ENCODE results near the gene ABCA2. TPM values are rescaled to one million over a fixed set of nuclear protein-coding genes. Genes with fewer than 3 reads are reported as not detected.

ABCA2 gene
- total and polyA plus RNA-seq, 2 experiments from 2014 or later, result 7.0 to 16.0 TPM

DNA sequence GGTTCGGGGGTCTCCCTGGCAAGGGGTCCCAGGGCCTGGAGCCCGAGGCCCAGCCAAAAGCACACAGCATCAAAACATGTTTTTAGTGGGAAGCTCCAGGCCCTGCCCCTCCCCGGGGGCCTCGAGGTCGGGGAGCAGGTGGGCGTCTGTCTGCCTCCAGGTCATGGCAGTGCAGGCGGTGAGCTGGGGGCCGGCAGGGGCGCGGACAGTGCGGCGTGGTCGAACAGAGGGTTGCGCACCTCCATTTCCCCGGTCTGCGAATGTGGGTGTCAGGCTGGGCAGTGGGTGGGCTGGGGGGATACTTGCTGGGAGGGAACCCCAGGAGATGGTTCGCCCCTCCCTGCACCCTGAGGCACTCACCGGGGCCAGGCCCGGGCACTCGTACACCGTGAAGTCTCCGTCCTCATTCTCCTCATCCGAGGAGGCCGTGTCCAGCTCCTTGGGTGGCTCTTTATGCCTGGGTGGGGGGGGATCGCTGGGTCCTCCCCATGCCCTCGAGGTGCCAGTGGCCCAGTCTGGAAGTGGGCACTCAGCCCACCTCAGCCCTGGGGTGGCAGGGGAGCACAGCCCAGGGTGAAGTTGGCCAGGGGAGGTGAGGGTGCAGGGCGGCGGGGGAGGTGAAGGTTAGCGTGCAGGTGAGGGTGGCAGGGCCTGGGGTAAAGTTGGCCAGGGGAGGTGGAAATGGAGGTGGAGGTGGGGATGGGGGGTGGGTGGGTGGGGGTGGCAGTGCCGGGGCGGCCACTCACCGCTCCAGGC, 11.8 kb upstream of the ABCA2 start:
- Histone ChIP-seq H4K20me1 (replicated peaks; ENCODE audit: insufficient read depth) (no peaks in the 10 kb centered on the region; the same call in 1 of the 2 replicates), H3K27me3 (ENCODE audit: insufficient read depth) (peaks cover 6% of the 10 kb centered on the region), H3K9me2 (ENCODE audit: insufficient read depth) (no peaks in the 10 kb centered on the region), H3K4me1 (ENCODE audit: insufficient read depth) (peaks cover 2% of the 10 kb centered on the region; the same call in 1 of the 2 replicates), H3K27ac (ENCODE audit: low read depth) (no peak overlapping the region), H3K36me3 (ENCODE audit: insufficient read depth) (no peaks in the 10 kb centered on the region), H3K4me2 (no peak overlapping the region), H2AFZ (no peak overlapping the region), H3K79me2 (replicated peaks; ENCODE audit: insufficient read depth) (peaks cover 4% of the 10 kb centered on the region; the same call in 1 of the 2 replicates), H3F3A (replicated peaks; ENCODE audit: low read depth) (no peaks in the 10 kb centered on the region), H3K4me3 (no peak overlapping the region)
- ATAC-seq, result no peak
- Mint-ChIP-seq H3K9me3 (no peaks in the 10 kb centered on the region), H3K36me3 (ENCODE audit: low read depth) (no peaks in the 10 kb centered on the region; the same call in 2 of the 3 replicates), H3K4me1 (peaks cover 2% of the 10 kb centered on the region; the same call in 1 of the 3 replicates), H3K27me3 (ENCODE audit: insufficient read depth, low read depth, poor library complexity) (peaks cover 8% of the 10 kb centered on the region), H3K4me3 (no peak overlapping the region), H3K27ac (no peak overlapping the region)
- DNase-seq (ENCODE audit: low spot score), result no peak
- TF ChIP-seq ZNF462 (CRISPR knock-in tag; IDR thresholded peaks at IDR 0.05), result no peak
- TF ChIP-seq CREB1 (CRISPR knock-in tag; IDR thresholded peaks at IDR 0.05; ENCODE audit: low read depth), result no peak
- no peak for TF ChIP-seq ZNF331 (CRISPR knock-in tag; IDR thresholded peaks at IDR 0.05; ENCODE audit: low read depth)
- no peak for TF ChIP-seq EZH2phosphoT487 (IDR thresholded peaks at IDR 0.05; ENCODE audit: unreplicated experiment)
- no peak for TF ChIP-seq EZH2 (IDR thresholded peaks at IDR 0.05; ENCODE audit: low read depth, unreplicated experiment)
- TF ChIP-seq, protein P1, sequence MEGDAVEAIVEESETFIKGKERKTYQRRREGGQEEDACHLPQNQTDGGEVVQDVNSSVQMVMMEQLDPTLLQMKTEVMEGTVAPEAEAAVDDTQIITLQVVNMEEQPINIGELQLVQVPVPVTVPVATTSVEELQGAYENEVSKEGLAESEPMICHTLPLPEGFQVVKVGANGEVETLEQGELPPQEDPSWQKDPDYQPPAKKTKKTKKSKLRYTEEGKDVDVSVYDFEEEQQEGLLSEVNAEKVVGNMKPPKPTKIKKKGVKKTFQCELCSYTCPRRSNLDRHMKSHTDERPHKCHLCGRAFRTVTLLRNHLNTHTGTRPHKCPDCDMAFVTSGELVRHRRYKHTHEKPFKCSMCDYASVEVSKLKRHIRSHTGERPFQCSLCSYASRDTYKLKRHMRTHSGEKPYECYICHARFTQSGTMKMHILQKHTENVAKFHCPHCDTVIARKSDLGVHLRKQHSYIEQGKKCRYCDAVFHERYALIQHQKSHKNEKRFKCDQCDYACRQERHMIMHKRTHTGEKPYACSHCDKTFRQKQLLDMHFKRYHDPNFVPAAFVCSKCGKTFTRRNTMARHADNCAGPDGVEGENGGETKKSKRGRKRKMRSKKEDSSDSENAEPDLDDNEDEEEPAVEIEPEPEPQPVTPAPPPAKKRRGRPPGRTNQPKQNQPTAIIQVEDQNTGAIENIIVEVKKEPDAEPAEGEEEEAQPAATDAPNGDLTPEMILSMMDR (conservative IDR thresholded peaks at IDR 0.05; ENCODE audit: low read depth in 2 of 2), result no peak
- no peak for TF ChIP-seq ZNF114 (CRISPR knock-in tag; IDR thresholded peaks at IDR 0.05)
- no peak for TF ChIP-seq NANOG (IDR thresholded peaks at IDR 0.05; ENCODE audit: borderline replicate concordance)
- no peak for TF ChIP-seq STAT1 (IDR thresholded peaks at IDR 0.05; ENCODE audit: unreplicated experiment)
- TF ChIP-seq JUNB (IDR thresholded peaks at IDR 0.05; ENCODE audit: unreplicated experiment), result no peak
